Cardiac septum (tissue), 1 donor: Measurements from ENCODE around the gene MUS81. TPM values are rescaled to one million over a fixed set of nuclear protein-coding genes. Genes with fewer than 3 reads are reported as not detected.
A peak's percentile ranks its signal among the peaks of the same experiment; 100 is the strongest.

Experiments used
- DNase-seq: peaks from one replicate; pipeline ENCODE4 v3.0.0-alpha.2; 2020; ENCODE audit warnings: low spot score
- intact Hi-C: fragments of 100-400 bp; cut with DNase I; formaldehyde crosslinking; loops from one replicate; pipeline ENCODE4 v1.14.0; 2022
- total RNA-seq: library from RNA; stranded (reverse); fragmentation: NEBNext Ultra II Directional; extraction: Animal tissue kit (Norgen Biotek cat#: 25700); gene quantifications from one replicate; pipeline ENCODE4 v1.2.1, GENCODE V29; 2021
- donor health status: DM: no; HTN: no; CAD: no.

The MUS81 gene
- total RNA-seq, 1 donor from 2014 or later, result 37.6 TPM

- intact Hi-C loops, result no loop called here
Measured at GRCh38 chr11:65869643-65870306, 9.5 kb downstream of the MUS81 start.

GRCh38 chr11:65870307-65870658 is 10.1 kb downstream of the MUS81 start:
- intact Hi-C loops, result no loop called here
- DNase-seq, result no peak

More at GRCh38 chr11:65869643-65870306, 9.5 kb downstream of the MUS81 start:
- no peak for DNase-seq

GRCh38 chr11:65870706-65871681 is 10.8 kb downstream of the MUS81 start:
- no peak for DNase-seq

GRCh38 chr11:65871811-65872548 is 11.7 kb downstream of the MUS81 start:
- no peak for DNase-seq
- intact Hi-C loops, result loop anchor here (2.0 kb wide), 1 partner anchor 17 kb away; the partner anchor contains the start of gene FIBP

More at GRCh38 chr11:65870706-65871681, 10.8 kb downstream of the MUS81 start:
- intact Hi-C loops, result no loop called here

- intact Hi-C loops, result loop anchor here (1.0 to 2.0 kb wide), 2 partner anchors 12 to 16 kb away; partner anchors contain the start of genes FIBP and MUS81
- DNase-seq, result no peak
Measured at GRCh38 chr11:65872586-65873317, 12.5 kb downstream of the MUS81 start, which contains the start of gene EFEMP2. Gene EFEMP2, minus strand, starts transcription at chr11:65872800. Its CDS starts 446 bp downstream, at chr11:65872354.

GRCh38 chr11:65873318-65874156 is 13.3 kb downstream of the MUS81 start:
- intact Hi-C loops, result loop anchor here (1.0 to 2.0 kb wide), 2 partner anchors 13 to 15 kb away; partner anchors contain the start of genes FIBP and MUS81
- peak; percentile 99 for DNase-seq

- intact Hi-C loops, result no loop called here
- DNase-seq, result no peak
Measured at GRCh38 chr11:65879617-65880016, 19.4 kb downstream of the MUS81 start, which contains the start of gene CTSW. Gene CTSW, plus strand, starts transcription at chr11:65879837. Its CDS starts 18 bp downstream, at chr11:65879855.

GRCh38 chr11:65880027-65880426 is 19.8 kb downstream of the MUS81 start:
- DNase-seq, result no peak
- intact Hi-C loops, result no loop called here

- no peak for DNase-seq
- intact Hi-C loops, result no loop called here
Measured at GRCh38 chr11:65880844-65881421, 20.7 kb downstream of the MUS81 start.

GRCh38 chr11:65882120-65883057 is 22.2 kb downstream of the MUS81 start:
- DNase-seq, result no peak

GRCh38 chr11:65883058-65883761 is 23.0 kb downstream of the MUS81 start:
- intact Hi-C loops, result no loop called here
- no peak for DNase-seq

More at GRCh38 chr11:65882120-65883057, 22.2 kb downstream of the MUS81 start:
- intact Hi-C loops, result no loop called here

GRCh38 chr11:65883786-65884715 is 23.8 kb downstream of the MUS81 start:
- intact Hi-C loops, result loop anchor here (2.0 kb wide), 1 partner anchor 105 kb away; no protein-coding TSS in a partner anchor
- no peak for DNase-seq

GRCh38 chr11:65884716-65885092 is 24.5 kb downstream of the MUS81 start:
- DNase-seq, result peak; percentile 92
- intact Hi-C loops, result loop anchor here (2.0 kb wide), 1 partner anchor 104 kb away; no protein-coding TSS in a partner anchor

- intact Hi-C loops, result loop anchor here (2.0 kb wide), 1 partner anchor 104 kb away; no protein-coding TSS in a partner anchor
Measured at GRCh38 chr11:65885231-65885630, 25.0 kb downstream of the MUS81 start.

More at GRCh38 chr11:65885231-65885630, 25.0 kb downstream of the MUS81 start:
- no peak for DNase-seq
